ENCODE data around the gene ZNF566.

ZNF566 gene

GRCh38 chr19:36449059-36449670 lies 40.2 kb downstream of the ZNF566 start:
- no peak for DNase-seq (ENCODE audit: low read depth, low spot score)

GRCh38 chr19:36441339-36441738 lies 48.0 kb downstream of the ZNF566 start:
- DNase-seq (ENCODE audit: low read depth, low spot score) = no peak

GRCh38 chr19:36436531-36436930 lies 52.8 kb downstream of the ZNF566 start:
- DNase-seq (ENCODE audit: low read depth, low spot score) = no peak

GRCh38 chr19:36423925-36424324 lies 65.4 kb downstream of the ZNF566 start:
- no peak for DNase-seq (ENCODE audit: low read depth, low spot score)

GRCh38 chr19:36421749-36422481 lies 67.4 kb downstream of the ZNF566 start:
- no peak for DNase-seq (ENCODE audit: low read depth, low spot score)

- peak; percentile 3 for DNase-seq (ENCODE audit: low read depth, low spot score)
Observed at GRCh38 chr19:36420961-36421748, 68.2 kb downstream of the ZNF566 start.

GRCh38 chr19:36418287-36419001 lies 70.9 kb downstream of the ZNF566 start, which contains the start of gene ZFP82:
Gene ZFP82 (minus strand): TSS chr19:36418644. CDS start chr19:36409789, 8,855 bp downstream.
- peak; percentile 44 for DNase-seq (ENCODE audit: low read depth, low spot score)

GRCh38 chr19:36417752-36418286 lies 71.5 kb downstream of the ZNF566 start:
- no peak for DNase-seq (ENCODE audit: low read depth, low spot score)

- no peak for DNase-seq (ENCODE audit: low read depth, low spot score)
Observed at GRCh38 chr19:36409841-36410240, 79.5 kb downstream of the ZNF566 start.

GRCh38 chr19:36408101-36408500 lies 81.3 kb downstream of the ZNF566 start:
- no peak for DNase-seq (ENCODE audit: low read depth, low spot score)

GRCh38 chr19:36404498-36404897 lies 84.9 kb downstream of the ZNF566 start:
- DNase-seq (ENCODE audit: low read depth, low spot score) = no peak

- DNase-seq (ENCODE audit: low read depth, low spot score) = no peak
Observed at GRCh38 chr19:36401475-36401874, 87.9 kb downstream of the ZNF566 start.

- DNase-seq (ENCODE audit: low read depth, low spot score) = no peak
Observed at GRCh38 chr19:36398571-36398970, 90.8 kb downstream of the ZNF566 start.

All from brain pericyte (primary cell).